K562 (cell line): Measurements from ENCODE around the gene C9orf50. TPM values are rescaled to one million over a fixed set of nuclear protein-coding genes. Genes with fewer than 3 reads are reported as not detected.

Source experiments
- ETV1 ChIP-seq: fragments of 450-650 bp; conservative IDR thresholded peaks from 2 replicates; pipeline ENCODE4 v1.6.1; 2016; ENCODE audit warnings: missing genetic modification characterization, control low read depth, low read depth, missing compliant biosample characterization
- GATAD2A ChIP-seq: fragments of 450-650 bp; IDR thresholded peaks from 2 replicates; pipeline ENCODE4 v1.6.1; 2017
- HLTF ChIP-seq: fragments of 450-650 bp; IDR thresholded peaks from 2 replicates; pipeline ENCODE4 v1.6.1; 2016
- KDM1A ChIP-seq, 2 experiments: fragments of 450-650 bp; IDR thresholded peaks; 2 replicates each; pipeline ENCODE4 v1.6.1; 2016; ENCODE audit warnings: mild to moderate bottlenecking in 2 of 2
- MTA3 ChIP-seq: fragments of 450-650 bp; formaldehyde crosslinking; IDR thresholded peaks from 2 replicates; pipeline ENCODE4 v1.6.1; 2017; ENCODE audit warnings: mild to moderate bottlenecking, borderline replicate concordance
- NFIX ChIP-seq: fragments of 250-450 bp; sonication (Bioruptor Pico); IDR thresholded peaks from 2 replicates; pipeline ENCODE4 v1.4.0; 2020; ENCODE audit warnings: low read depth, mild to moderate bottlenecking, moderate library complexity
- PHF20 ChIP-seq: fragments of 450-650 bp; IDR thresholded peaks from 2 replicates; pipeline ENCODE4 v1.6.1; 2018; ENCODE audit not compliant: partially characterized antibody
- POU5F1 ChIP-seq: fragments of 150-350 bp; IDR thresholded peaks from 2 replicates; pipeline ENCODE4 v1.6.1; 2014; ENCODE audit warnings: borderline replicate concordance, low read length, low read depth, mild to moderate bottlenecking; ENCODE audit not compliant: partially characterized antibody
- SRF ChIP-seq, 2 experiments: fragments of 250-450, 450-650 bp in 1 of 2; sonication (Bioruptor Pico) in 1 of 2; sonication (generic) in 1 of 2; formaldehyde crosslinking; IDR thresholded peaks; 2 replicates each; pipeline versions ENCODE4 v1.5.0 to v1.5.1; 2020 to 2022; ENCODE audit warnings: mild to moderate bottlenecking in 1 of 2, missing genetic modification reagents in 1 of 2
- ZBTB7A ChIP-seq: IDR thresholded peaks from 2 replicates; pipeline ENCODE4 v1.6.1; 2011; ENCODE audit warnings: low read depth, mild to moderate bottlenecking, low read length, moderate library complexity, borderline replicate concordance; ENCODE audit not compliant: control insufficient read depth
- ZNF12 ChIP-seq: sonication (generic); formaldehyde crosslinking; IDR thresholded peaks from 2 replicates; pipeline ENCODE4 v1.4.0; 2020; ENCODE audit warnings: mild to moderate bottlenecking, missing genetic modification reagents
- polyA plus RNA-seq, 8 experiments: library from polyadenylated mRNA; depleted of rRNA in 4 of 8; stranded (reverse) in 5 of 8; unstranded in 3 of 8; fragments of >200 nt; fragmentation: Nextera tagmentation in 2 of 8; fragmentation: Illumina TruSeq in 1 of 8; extraction: Ambion mirVana in 2 of 8; extraction: Trizol in 1 of 8; gene quantifications; 2 replicates each; pipeline versions ENCODE4 v1.2.1 to v1.2.3, GENCODE V29; 2011 to 2014; ENCODE audit warnings: inconsistent platforms in 1 of 8, missing spikeins in 1 of 8
- total RNA-seq, 7 experiments: library from RNA; depleted of rRNA in 6 of 7; stranded (reverse); fragments of >200 nt in 6 of 7; fragmentation: Illumina TruSeq in 2 of 7; extraction: Trizol in 2 of 7; gene quantifications; 2 replicates each; pipeline versions ENCODE4 v1.2.1 to v1.2.3, GENCODE V29; 2011 to 2021; ENCODE audit warnings: low replicate concordance in 1 of 7
- TF ChIP-seq, protein P1 (sequence below): fragments of 200-800 bp; sonication (Bioruptor generic); IDR thresholded peaks from 2 replicates; pipeline ENCODE4 v1.6.1; 2017; ENCODE audit warnings: missing genetic modification characterization, missing compliant biosample characterization
- TF ChIP-seq, protein P2 (sequence below), 2 experiments: fragments of 250-450 bp in 1 of 2; fragments of 450-650 bp in 1 of 2; sonication (Bioruptor Pico) in 1 of 2; IDR thresholded peaks; 2 replicates each; pipeline versions ENCODE4 v1.6.1 to v1.8.0; 2016 to 2021; ENCODE audit warnings: mild to moderate bottlenecking in 2 of 2, moderate library complexity in 2 of 2, missing compliant biosample characterization in 1 of 2, missing genetic modification characterization in 1 of 2
- TF ChIP-seq, protein P3 (sequence below): sonication (generic); formaldehyde crosslinking; IDR thresholded peaks from 2 replicates; pipeline ENCODE4 v1.8.0; 2022; ENCODE audit warnings: missing genetic modification reagents, mild to moderate bottlenecking, moderate library complexity, borderline replicate concordance
- TF ChIP-seq, protein P4 (sequence below), 2 experiments: fragments of 450-650 bp; IDR thresholded peaks; 2 replicates each; pipeline ENCODE4 v1.6.1; 2016
- TF ChIP-seq, protein P5 (sequence below): fragments of 450-650 bp; IDR thresholded peaks from 2 replicates; pipeline ENCODE4 v1.6.1; 2016; ENCODE audit warnings: low read depth, mild to moderate bottlenecking, moderate library complexity
- TF ChIP-seq, protein P6 (sequence below): fragments of 450-650 bp; formaldehyde crosslinking; IDR thresholded peaks from 2 replicates; pipeline ENCODE4 v1.4.0; 2022; ENCODE audit warnings: missing genetic modification characterization
- TF ChIP-seq, protein P7 (sequence below): fragments of 450-650 bp; IDR thresholded peaks from 2 replicates; pipeline ENCODE4 v1.6.1; 2016; ENCODE audit warnings: antibody characterized with exemption

C9orf50 gene
- total and polyA plus RNA-seq, 9 of the 15 experiments (the other 6 are each of a cell fraction or from before 2014, with no cell fraction given) = not detected

DNA sequence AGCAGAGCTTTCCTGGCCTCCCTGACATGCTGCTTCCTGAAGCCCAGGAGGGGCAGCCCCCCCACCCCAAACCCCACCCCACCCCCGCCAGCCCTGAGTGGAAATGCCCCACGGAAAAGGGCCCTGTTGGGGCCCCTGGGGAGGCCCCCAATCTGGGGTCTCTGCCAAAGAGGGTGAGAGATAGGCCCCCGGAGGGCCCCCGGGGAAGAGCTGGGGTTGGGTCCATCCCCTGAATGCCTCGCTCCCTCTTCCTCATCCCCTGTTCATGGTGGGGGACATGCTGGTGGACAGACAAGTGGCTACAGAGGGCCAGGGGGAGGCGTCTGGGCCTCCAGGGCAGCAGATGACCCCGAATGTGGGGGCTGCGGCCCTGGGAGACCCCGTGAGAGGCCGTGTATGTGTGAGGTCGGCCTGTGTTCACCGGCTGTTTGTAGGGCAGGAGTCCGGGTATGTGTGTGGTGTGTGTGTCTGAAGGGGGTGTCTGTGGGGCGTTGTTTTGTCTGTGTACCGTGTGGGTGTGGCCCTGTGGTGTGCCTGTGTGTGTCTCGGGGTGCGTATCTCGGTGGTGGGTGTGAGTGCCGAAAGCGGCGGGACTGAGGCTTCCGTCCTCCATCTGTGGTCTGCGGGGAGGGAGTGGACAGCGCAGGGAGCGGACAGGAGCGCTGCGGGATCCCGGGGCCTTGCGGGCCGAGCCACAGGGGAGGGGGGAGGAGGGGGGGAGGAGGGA is 11.3 kb downstream of the C9orf50 start (continued):
- TF ChIP-seq SRF (CRISPR knock-in tag; IDR thresholded peaks at IDR 0.05) (no peak), KDM1A (IDR thresholded peaks at IDR 0.05) (peak in 1 of 2 experiments; percentile 78; a peak in 1 of 4 replicates), HLTF (0 out of 2 replicates have a peak, but pooled peaks have one; percentile 38), NFIX (CRISPR knock-in tag) (no peak), ZNF12 (0 out of 2 replicates have a peak, but pooled peaks have one; percentile 22), ETV1 (tag) (no peak), ZBTB7A (peak; percentile 50; the same call in 1 of the 2 replicates), PHF20 (no peak), GATAD2A (peak; percentile 26; the same call in 1 of the 2 replicates), MTA3 (no peak), POU5F1 (no peak)
- TF ChIP-seq, protein P1, sequence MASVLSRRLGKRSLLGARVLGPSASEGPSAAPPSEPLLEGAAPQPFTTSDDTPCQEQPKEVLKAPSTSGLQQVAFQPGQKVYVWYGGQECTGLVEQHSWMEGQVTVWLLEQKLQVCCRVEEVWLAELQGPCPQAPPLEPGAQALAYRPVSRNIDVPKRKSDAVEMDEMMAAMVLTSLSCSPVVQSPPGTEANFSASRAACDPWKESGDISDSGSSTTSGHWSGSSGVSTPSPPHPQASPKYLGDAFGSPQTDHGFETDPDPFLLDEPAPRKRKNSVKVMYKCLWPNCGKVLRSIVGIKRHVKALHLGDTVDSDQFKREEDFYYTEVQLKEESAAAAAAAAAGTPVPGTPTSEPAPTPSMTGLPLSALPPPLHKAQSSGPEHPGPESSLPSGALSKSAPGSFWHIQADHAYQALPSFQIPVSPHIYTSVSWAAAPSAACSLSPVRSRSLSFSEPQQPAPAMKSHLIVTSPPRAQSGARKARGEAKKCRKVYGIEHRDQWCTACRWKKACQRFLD (CRISPR knock-in tag) = 0 out of 2 replicates have a peak, but pooled peaks have one; percentile 13
- TF ChIP-seq, protein P2, sequence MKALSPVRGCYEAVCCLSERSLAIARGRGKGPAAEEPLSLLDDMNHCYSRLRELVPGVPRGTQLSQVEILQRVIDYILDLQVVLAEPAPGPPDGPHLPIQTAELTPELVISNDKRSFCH (CRISPR knock-in tag; IDR thresholded peaks at IDR 0.05) = no peak
- TF ChIP-seq, protein P2 (tag; IDR thresholded peaks at IDR 0.05) = no peak
- TF ChIP-seq, protein P3, sequence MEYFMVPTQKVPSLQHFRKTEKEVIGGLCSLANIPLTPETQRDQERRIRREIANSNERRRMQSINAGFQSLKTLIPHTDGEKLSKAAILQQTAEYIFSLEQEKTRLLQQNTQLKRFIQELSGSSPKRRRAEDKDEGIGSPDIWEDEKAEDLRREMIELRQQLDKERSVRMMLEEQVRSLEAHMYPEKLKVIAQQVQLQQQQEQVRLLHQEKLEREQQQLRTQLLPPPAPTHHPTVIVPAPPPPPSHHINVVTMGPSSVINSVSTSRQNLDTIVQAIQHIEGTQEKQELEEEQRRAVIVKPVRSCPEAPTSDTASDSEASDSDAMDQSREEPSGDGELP (CRISPR knock-in tag) = 0 out of 2 replicates have a peak, but pooled peaks have one; percentile 44
- TF ChIP-seq, protein P4, sequence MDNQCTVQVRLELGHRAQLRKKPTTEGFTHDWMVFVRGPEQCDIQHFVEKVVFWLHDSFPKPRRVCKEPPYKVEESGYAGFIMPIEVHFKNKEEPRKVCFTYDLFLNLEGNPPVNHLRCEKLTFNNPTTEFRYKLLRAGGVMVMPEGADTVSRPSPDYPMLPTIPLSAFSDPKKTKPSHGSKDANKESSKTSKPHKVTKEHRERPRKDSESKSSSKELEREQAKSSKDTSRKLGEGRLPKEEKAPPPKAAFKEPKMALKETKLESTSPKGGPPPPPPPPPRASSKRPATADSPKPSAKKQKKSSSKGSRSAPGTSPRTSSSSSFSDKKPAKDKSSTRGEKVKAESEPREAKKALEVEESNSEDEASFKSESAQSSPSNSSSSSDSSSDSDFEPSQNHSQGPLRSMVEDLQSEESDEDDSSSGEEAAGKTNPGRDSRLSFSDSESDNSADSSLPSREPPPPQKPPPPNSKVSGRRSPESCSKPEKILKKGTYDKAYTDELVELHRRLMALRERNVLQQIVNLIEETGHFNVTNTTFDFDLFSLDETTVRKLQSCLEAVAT (IDR thresholded peaks at IDR 0.05) = peak; percentile 41 to 59; a peak in 1 of 4 replicates
- TF ChIP-seq, protein P5, sequence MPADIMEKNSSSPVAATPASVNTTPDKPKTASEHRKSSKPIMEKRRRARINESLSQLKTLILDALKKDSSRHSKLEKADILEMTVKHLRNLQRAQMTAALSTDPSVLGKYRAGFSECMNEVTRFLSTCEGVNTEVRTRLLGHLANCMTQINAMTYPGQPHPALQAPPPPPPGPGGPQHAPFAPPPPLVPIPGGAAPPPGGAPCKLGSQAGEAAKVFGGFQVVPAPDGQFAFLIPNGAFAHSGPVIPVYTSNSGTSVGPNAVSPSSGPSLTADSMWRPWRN = no peak
- TF ChIP-seq, protein P6, sequence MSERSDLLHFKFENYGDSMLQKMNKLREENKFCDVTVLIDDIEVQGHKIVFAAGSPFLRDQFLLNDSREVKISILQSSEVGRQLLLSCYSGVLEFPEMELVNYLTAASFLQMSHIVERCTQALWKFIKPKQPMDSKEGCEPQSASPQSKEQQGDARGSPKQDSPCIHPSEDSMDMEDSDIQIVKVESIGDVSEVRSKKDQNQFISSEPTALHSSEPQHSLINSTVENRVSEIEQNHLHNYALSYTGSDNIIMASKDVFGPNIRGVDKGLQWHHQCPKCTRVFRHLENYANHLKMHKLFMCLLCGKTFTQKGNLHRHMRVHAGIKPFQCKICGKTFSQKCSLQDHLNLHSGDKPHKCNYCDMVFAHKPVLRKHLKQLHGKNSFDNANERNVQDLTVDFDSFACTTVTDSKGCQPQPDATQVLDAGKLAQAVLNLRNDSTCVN (CRISPR knock-in tag) = 0 out of 2 replicates have a peak, but pooled peaks have one; percentile 14
- TF ChIP-seq, protein P7, sequence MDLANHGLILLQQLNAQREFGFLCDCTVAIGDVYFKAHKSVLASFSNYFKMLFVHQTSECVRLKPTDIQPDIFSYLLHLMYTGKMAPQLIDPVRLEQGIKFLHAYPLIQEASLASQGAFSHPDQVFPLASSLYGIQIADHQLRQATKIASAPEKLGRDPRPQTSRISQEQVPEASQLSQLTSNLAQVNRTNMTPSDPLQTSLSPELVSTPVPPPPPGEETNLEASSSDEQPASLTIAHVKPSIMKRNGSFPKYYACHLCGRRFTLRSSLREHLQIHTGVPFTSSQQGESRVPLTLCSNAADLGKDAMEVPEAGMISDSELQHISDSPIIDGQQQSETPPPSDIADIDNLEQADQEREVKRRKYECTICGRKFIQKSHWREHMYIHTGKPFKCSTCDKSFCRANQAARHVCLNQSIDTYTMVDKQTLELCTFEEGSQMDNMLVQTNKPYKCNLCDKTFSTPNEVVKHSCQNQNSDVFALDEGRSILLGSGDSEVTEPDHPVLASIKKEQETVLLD = peak; percentile 31; the same call in 1 of the 2 replicates
